K562 (cell line): Measurements from ENCODE around the gene WASL. TPM values are rescaled to one million over a fixed set of nuclear protein-coding genes. Genes with fewer than 3 reads are reported as not detected.

ENCODE experiments used
- ATAC-seq: fragments of 200-7000 bp; cut with Tn5 transposase; 3 replicates; pipeline ENCODE4 v1.9.1; 2020; ENCODE audit warnings: moderate library complexity
- BruUV-seq: library from RNA; stranded (reverse); fragments of 400-500 nt; replicated peaks from 2 replicates; lab custom pipeline; 2021; lab: Mats Ljungman, UMichigan
- CTCF ChIA-PET: fragments of 300-600 bp; formaldehyde crosslinking; extraction: SDS; loops from one replicate; lab custom pipeline; 2021; ENCODE audit warnings: low intra/inter-chr PET ratio; lab: Yijun Ruan, JAX
- POLR2A ChIA-PET: fragments of 300-600, 350-650 bp; sonication (Branson Sonifier 250); formaldehyde crosslinking; extraction: SDS; loops from one replicate; lab custom pipeline; 2021; ENCODE audit warnings: antibody characterized with exemption, inconsistent platforms; lab: Yijun Ruan, JAX
- DNase-seq, 4 experiments: peaks; one replicate each; pipeline versions ENCODE4 v3.0.0 to v3.0.0-alpha.2; 2011 to 2018; ENCODE audit warnings: low spot score in 3 of 4, mixed read lengths in 3 of 4; ENCODE audit errors: extremely low read depth in 1 of 4
- FAIRE-seq: peaks from 2 replicates; lab custom pipeline; 2011; peaks lifted over from hg19 to GRCh38; lab: Jason Lieb, UNC
- H2AFZ ChIP-seq: 2 replicates; pipeline ENCODE4 v1.6.0; 2011; ENCODE audit warnings: low read depth, low read length, control low read depth, inconsistent platforms
- H3K27ac ChIP-seq: fragments of 200-600 bp; 3 replicates; pipeline ENCODE4 v1.8.0; 2011; ENCODE audit warnings: low read depth, mild to moderate bottlenecking, control low read depth, inconsistent platforms, low read length, moderate library complexity, mixed read lengths; ENCODE audit errors: extremely low read depth
- H3K27me3 ChIP-seq, 2 experiments: fragments of 300-600 bp in 1 of 2; 2 replicates in 1 of 2; 3 replicates in 1 of 2; pipeline versions ENCODE4 v1.6.0 to v1.8.0; 2011; ENCODE audit warnings: inconsistent platforms in 2 of 2, low read length in 2 of 2, mild to moderate bottlenecking in 1 of 2, mixed read lengths in 1 of 2, moderate library complexity in 1 of 2; ENCODE audit not compliant: control insufficient read depth in 2 of 2, insufficient read depth in 2 of 2
- H3K36me3 ChIP-seq: fragments of 300-600 bp; 3 replicates; pipeline ENCODE4 v1.8.0; 2011; ENCODE audit warnings: mild to moderate bottlenecking, low read length, inconsistent platforms; ENCODE audit not compliant: control insufficient read depth, insufficient read depth
- H3K4me1 ChIP-seq, 2 experiments: fragments of 200-600 bp in 1 of 2; replicated peaks in 1 of 2; 2 replicates in 1 of 2; 3 replicates in 1 of 2; pipeline versions ENCODE4 v1.5.1 to v1.8.0; 2011; ENCODE audit warnings: inconsistent platforms in 2 of 2, low read length in 2 of 2, mild to moderate bottlenecking in 1 of 2, mixed read lengths in 1 of 2, moderate library complexity in 1 of 2; ENCODE audit not compliant: control insufficient read depth in 2 of 2, insufficient read depth in 2 of 2
- H3K4me2 ChIP-seq: 2 replicates; pipeline ENCODE4 v1.6.1; 2011; ENCODE audit warnings: low read length, control low read depth, inconsistent platforms, mixed read lengths; ENCODE audit not compliant: insufficient read depth
- H3K4me3 ChIP-seq: fragments of 200-600 bp; sonication (generic), shearing (Covaris generic); 2 replicates; pipeline ENCODE4 v1.5.1; 2016; ENCODE audit warnings: control low read depth, inconsistent platforms
- H3K79me2 ChIP-seq: fragments of 200-600 bp; 3 replicates; pipeline ENCODE4 v1.8.0; 2011; ENCODE audit warnings: low read length, inconsistent platforms; ENCODE audit not compliant: control insufficient read depth, insufficient read depth
- H3K9ac ChIP-seq, 2 experiments: 2 replicates each; pipeline versions ENCODE4 v1.6.0 to v1.6.1; 2011; ENCODE audit warnings: low read depth in 2 of 2, low read length in 2 of 2, control low read depth in 1 of 2, inconsistent platforms in 1 of 2, mild to moderate bottlenecking in 1 of 2, mixed read lengths in 1 of 2; ENCODE audit not compliant: insufficient read depth in 1 of 2
- H3K9me1 ChIP-seq: one replicate; pipeline ENCODE4 v1.6.0; 2011; ENCODE audit warnings: inconsistent platforms, mild to moderate bottlenecking, low read length, moderate library complexity; ENCODE audit not compliant: control insufficient read depth, insufficient read depth
- H3K9me3 ChIP-seq: replicated peaks from 2 replicates; pipeline ENCODE4 v1.5.1; 2011; ENCODE audit warnings: low read depth, low read length, inconsistent platforms; ENCODE audit not compliant: control insufficient read depth, insufficient read depth
- H4K20me1 ChIP-seq: replicated peaks from 2 replicates; pipeline ENCODE4 v1.6.1; 2011; ENCODE audit warnings: low read length, inconsistent platforms, mixed read lengths; ENCODE audit not compliant: control insufficient read depth, insufficient read depth
- BRCA1 ChIP-seq, 2 experiments: fragments of 450-650 bp in 1 of 2; sonication (generic) in 1 of 2; formaldehyde crosslinking in 1 of 2; IDR thresholded peaks; 2 replicates each; pipeline versions ENCODE4 v1.5.0 to v1.6.1; 2017 to 2020; ENCODE audit warnings: mild to moderate bottlenecking in 1 of 2, missing genetic modification reagents in 1 of 2
- WGBS: fragments of 100-300 bp; shearing (Covaris generic); methylation state at CpG from one replicate; pipeline ENCODE4 v1.1.6; 2016; ENCODE audit warnings: low coverage, mixed read lengths; ENCODE audit not compliant: insufficient coverage; ENCODE audit errors: missing lambda C conversion rate; 5-methylcytosine and 5-hydroxymethylcytosine counted together
- in situ Hi-C: fragments of 300-500 bp; cut with MboI; formaldehyde crosslinking; loops from 4 replicates; pipeline ENCODE4 v1.15.0; 2018; ENCODE audit warnings: inconsistent platforms, mixed read lengths
- intact Hi-C: fragments of 100-400 bp; cut with micrococcal nuclease; formaldehyde crosslinking; loops from 2 replicates; pipeline ENCODE4 v1.14.2; 2022
- polyA plus RNA-seq, 8 experiments: library from polyadenylated mRNA; depleted of rRNA in 4 of 8; stranded (reverse) in 5 of 8; unstranded in 3 of 8; fragments of >200 nt; fragmentation: Nextera tagmentation in 2 of 8; fragmentation: Illumina TruSeq in 1 of 8; extraction: Ambion mirVana in 2 of 8; extraction: Trizol in 1 of 8; gene quantifications; 2 replicates each; pipeline versions ENCODE4 v1.2.1 to v1.2.3, GENCODE V29; 2011 to 2014; ENCODE audit warnings: inconsistent platforms in 1 of 8, missing spikeins in 1 of 8
- total RNA-seq, 7 experiments: library from RNA; depleted of rRNA in 6 of 7; stranded (reverse); fragments of >200 nt in 6 of 7; fragmentation: Illumina TruSeq in 2 of 7; extraction: Trizol in 2 of 7; gene quantifications; 2 replicates each; pipeline versions ENCODE4 v1.2.1 to v1.2.3, GENCODE V29; 2011 to 2021; ENCODE audit warnings: low replicate concordance in 1 of 7
- TF ChIP-seq, protein P1 (sequence below): fragments of 150-350 bp; conservative IDR thresholded peaks from 2 replicates; pipeline ENCODE4 v1.6.1; 2014; ENCODE audit warnings: low read length
- TF ChIP-seq, protein P2 (sequence below): fragments of 250-450 bp; sonication (Bioruptor Pico); IDR thresholded peaks from 2 replicates; pipeline ENCODE4 v1.8.0; 2021; ENCODE audit warnings: moderate library complexity, mild to moderate bottlenecking, inconsistent platforms
- TF ChIP-seq, protein P3 (sequence below): fragments of 450-650 bp; formaldehyde crosslinking; IDR thresholded peaks from 2 replicates; pipeline ENCODE4 v1.4.0; 2020; ENCODE audit warnings: mild to moderate bottlenecking, moderate library complexity
- TF ChIP-seq, protein P4 (sequence below): fragments of 250-450 bp; sonication (Bioruptor Pico); IDR thresholded peaks from 2 replicates; pipeline ENCODE4 v1.5.0; 2021
- TF ChIP-seq, protein P5 (sequence below): fragments of 250-450 bp; sonication (Bioruptor Pico); IDR thresholded peaks from 2 replicates; pipeline ENCODE4 v1.5.1; 2021; ENCODE audit warnings: mild to moderate bottlenecking

WASL gene
- total and polyA plus RNA-seq, 9 of the 15 experiments (the other 6 are each of a cell fraction or from before 2014, with no cell fraction given) = 3.2 to 13.9 (median 8.3) TPM

DNA sequence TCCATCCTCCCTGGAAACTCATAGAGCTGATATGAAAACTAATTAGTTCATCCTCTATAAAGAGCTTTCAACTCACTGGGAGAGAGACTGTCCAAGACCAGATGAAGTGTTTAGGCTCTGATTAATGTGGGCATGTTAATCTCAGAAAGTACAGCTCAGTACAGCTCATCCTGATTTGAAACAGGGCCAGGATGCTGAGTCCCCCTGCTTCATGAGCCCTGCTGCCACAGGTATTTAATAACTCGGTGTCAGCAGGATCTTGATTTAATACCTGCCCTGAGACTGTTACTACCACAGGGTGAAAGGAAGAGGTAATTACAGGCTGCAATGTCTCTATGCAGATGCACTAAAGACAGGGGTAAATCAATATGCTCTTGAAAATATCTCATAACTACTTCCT lies 82.3 kb downstream of the WASL start (continued):
- TF ChIP-seq, protein P1, sequence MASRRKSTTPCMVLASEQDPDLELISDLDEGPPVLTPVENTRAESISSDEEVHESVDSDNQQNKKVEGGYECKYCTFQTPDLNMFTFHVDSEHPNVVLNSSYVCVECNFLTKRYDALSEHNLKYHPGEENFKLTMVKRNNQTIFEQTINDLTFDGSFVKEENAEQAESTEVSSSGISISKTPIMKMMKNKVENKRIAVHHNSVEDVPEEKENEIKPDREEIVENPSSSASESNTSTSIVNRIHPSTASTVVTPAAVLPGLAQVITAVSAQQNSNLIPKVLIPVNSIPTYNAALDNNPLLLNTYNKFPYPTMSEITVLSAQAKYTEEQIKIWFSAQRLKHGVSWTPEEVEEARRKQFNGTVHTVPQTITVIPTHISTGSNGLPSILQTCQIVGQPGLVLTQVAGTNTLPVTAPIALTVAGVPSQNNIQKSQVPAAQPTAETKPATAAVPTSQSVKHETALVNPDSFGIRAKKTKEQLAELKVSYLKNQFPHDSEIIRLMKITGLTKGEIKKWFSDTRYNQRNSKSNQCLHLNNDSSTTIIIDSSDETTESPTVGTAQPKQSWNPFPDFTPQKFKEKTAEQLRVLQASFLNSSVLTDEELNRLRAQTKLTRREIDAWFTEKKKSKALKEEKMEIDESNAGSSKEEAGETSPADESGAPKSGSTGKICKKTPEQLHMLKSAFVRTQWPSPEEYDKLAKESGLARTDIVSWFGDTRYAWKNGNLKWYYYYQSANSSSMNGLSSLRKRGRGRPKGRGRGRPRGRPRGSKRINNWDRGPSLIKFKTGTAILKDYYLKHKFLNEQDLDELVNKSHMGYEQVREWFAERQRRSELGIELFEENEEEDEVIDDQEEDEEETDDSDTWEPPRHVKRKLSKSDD = no peak

DNA sequence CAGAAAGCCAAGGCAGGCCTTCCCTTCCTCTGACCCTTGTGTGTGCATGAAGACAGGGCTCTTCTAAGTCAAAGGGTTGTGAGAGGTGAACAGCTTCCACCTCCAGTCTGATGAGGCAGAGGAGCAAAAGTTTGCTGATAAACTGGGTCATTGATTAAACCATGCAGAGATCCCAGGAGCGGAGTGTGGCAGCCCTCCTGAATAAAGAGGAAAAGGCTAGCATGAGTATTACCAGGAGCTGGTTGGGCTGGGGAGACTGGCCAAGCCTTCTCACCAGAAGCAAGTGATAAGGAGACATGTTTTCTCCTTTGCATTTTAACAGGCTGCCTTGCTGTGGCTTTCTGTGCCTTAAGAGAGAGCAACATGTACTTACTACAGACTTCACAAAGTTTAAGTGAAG lies 82.9 kb downstream of the WASL start:
- Histone ChIP-seq H3K27ac (no peak overlapping the region), H3K27me3 (peaks cover 7 to 12% of the 10 kb centered on the region in 2 experiments; a peak in 3 of 5 replicates), H4K20me1 (no peaks in the 10 kb centered on the region), H3K4me1 (no peaks in the 10 kb centered on the region; a peak in 2 of 5 replicates), H3K36me3 (no peaks in the 10 kb centered on the region), H3K79me2 (no peaks in the 10 kb centered on the region), H3K9me3 (no peaks in the 10 kb centered on the region), H3K4me3 (no peak overlapping the region), H2AFZ (no peak overlapping the region), H3K9ac (no peak overlapping the region), H3K4me2 (no peak overlapping the region), H3K9me1 (no peaks in the 10 kb centered on the region)
- intact Hi-C loops (no loop called here), in situ Hi-C loops (no loop called here)
- ChIA-PET CTCF (no interaction called here), POLR2A (interaction anchor here (0.6 to 1.9 kb wide), 5 partner anchors 10 to 1215 kb away, joined by 3 to 5 read pairs (median 4); partner anchors contain the start of gene LMOD2)
- FAIRE-seq (no peak), ATAC-seq (no peak), DNase-seq (no peak)
- no TSS peak for BruUV-seq
- 15% methylated on average over 1 of the region's 1 CpG for WGBS
- TF ChIP-seq, protein P2, sequence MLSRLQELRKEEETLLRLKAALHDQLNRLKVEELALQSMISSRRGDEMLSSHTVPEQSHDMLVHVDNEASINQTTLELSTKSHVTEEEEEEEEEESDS (CRISPR knock-in tag) = no peak
- TF ChIP-seq, protein P3, sequence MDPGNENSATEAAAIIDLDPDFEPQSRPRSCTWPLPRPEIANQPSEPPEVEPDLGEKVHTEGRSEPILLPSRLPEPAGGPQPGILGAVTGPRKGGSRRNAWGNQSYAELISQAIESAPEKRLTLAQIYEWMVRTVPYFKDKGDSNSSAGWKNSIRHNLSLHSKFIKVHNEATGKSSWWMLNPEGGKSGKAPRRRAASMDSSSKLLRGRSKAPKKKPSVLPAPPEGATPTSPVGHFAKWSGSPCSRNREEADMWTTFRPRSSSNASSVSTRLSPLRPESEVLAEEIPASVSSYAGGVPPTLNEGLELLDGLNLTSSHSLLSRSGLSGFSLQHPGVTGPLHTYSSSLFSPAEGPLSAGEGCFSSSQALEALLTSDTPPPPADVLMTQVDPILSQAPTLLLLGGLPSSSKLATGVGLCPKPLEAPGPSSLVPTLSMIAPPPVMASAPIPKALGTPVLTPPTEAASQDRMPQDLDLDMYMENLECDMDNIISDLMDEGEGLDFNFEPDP (CRISPR knock-in tag) = no peak
- TF ChIP-seq BRCA1 (IDR thresholded peaks at IDR 0.05) = no peak
- no peak for TF ChIP-seq BRCA1 (CRISPR knock-in tag; IDR thresholded peaks at IDR 0.05)
- TF ChIP-seq, protein P4, sequence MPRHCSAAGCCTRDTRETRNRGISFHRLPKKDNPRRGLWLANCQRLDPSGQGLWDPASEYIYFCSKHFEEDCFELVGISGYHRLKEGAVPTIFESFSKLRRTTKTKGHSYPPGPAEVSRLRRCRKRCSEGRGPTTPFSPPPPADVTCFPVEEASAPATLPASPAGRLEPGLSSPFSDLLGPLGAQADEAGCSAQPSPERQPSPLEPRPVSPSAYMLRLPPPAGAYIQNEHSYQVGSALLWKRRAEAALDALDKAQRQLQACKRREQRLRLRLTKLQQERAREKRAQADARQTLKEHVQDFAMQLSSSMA = no peak
- TF ChIP-seq, protein P5, sequence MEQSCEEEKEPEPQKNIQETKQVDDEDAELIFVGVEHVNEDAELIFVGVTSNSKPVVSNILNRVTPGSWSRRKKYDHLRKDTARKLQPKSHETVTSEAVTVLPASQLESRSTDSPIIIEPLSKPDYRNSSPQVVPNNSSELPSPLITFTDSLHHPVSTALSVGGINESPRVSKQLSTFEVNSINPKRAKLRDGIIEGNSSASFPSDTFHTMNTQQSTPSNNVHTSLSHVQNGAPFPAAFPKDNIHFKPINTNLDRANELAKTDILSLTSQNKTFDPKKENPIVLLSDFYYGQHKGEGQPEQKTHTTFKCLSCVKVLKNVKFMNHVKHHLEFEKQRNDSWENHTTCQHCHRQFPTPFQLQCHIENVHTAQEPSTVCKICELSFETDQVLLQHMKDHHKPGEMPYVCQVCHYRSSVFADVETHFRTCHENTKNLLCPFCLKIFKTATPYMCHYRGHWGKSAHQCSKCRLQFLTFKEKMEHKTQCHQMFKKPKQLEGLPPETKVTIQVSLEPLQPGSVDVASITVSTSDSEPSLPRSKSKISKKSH = no peak
